ENCODE data around the gene TAF4B.
"Not testable (repeated sequence)": the region's sequence is repeated elsewhere in the genome, so short reads cannot be mapped to it uniquely, and the experiment has no call there.

GRCh38 chr18:26237363-26237762 is 11.1 kb downstream of the TAF4B start:
- TF ChIP-seq EZH2 (IDR thresholded peaks at IDR 0.05; ENCODE audit: borderline replicate concordance, low read depth, low read length, poor library complexity, severe bottlenecking), result not testable (repeated sequence)
- TF ChIP-seq, protein P1, sequence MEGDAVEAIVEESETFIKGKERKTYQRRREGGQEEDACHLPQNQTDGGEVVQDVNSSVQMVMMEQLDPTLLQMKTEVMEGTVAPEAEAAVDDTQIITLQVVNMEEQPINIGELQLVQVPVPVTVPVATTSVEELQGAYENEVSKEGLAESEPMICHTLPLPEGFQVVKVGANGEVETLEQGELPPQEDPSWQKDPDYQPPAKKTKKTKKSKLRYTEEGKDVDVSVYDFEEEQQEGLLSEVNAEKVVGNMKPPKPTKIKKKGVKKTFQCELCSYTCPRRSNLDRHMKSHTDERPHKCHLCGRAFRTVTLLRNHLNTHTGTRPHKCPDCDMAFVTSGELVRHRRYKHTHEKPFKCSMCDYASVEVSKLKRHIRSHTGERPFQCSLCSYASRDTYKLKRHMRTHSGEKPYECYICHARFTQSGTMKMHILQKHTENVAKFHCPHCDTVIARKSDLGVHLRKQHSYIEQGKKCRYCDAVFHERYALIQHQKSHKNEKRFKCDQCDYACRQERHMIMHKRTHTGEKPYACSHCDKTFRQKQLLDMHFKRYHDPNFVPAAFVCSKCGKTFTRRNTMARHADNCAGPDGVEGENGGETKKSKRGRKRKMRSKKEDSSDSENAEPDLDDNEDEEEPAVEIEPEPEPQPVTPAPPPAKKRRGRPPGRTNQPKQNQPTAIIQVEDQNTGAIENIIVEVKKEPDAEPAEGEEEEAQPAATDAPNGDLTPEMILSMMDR (conservative IDR thresholded peaks at IDR 0.05; ENCODE audit: low read depth, low read length), result not testable (repeated sequence)

All from A673 (cell line).